Measurements from ENCODE around the gene RAB15. TPM values are rescaled to one million over a fixed set of nuclear protein-coding genes. Genes with fewer than 3 reads are reported as not detected.
A peak's percentile ranks its signal among the peaks of the same experiment; 100 is the strongest.

RAB15 gene
- total RNA-seq (2014; rRNA removed; shearing (Covaris generic)): 4.7 and 7.7 TPM in 2 replicates

DNA sequence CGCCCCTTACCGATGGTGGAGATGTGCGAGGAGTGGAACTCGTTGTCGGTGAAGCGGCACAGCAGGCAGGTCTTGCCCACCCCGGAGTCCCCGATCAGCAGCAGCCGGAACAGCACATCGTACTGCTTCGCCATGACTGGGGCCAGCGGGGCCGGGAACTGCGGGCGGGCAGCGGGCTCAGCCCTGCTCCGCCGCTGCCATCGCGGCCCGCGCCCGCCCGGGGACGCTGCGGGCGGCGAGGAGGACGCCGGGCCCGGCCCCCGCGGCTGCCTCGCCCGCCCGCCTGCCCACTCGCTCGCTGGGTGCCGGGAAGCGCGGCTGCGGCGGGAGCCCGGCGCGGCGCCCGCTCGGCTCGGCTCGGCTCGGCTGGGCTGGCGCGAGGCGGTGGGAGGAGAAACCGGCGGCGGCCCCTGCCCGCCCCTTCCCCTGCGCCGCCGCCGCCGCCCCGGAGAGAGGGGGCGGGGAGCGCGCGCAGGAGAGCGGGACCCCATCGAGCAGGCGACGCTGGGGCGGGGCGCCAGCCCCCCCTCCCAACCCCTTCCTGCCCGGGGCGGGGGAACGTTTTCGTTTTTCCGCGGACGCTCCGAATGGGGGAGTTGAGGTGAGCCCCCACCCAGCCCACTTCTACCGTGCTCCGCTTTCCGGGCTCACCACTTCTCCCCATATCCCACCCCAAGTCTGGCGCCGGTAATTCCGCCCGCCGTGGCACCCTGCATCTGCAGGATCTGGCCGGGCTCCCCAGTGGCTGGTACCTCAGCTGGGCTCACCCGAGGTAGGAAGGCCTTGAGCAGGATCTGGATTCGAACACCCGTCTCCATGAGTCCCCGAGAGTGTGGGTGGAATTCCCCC, at the start of gene RAB15:
Gene RAB15 (minus strand): TSS at position 394 of the 849 bp plus-strand sequence. CDS start 260 bp downstream, at position 134.
- H3K36me3 ChIP-seq: no peaks in the 10 kb centered on the region
- no peak within 1 kb of the TSS for H3K27ac ChIP-seq
- H3K4me1 ChIP-seq (replicated peaks): no peaks in the 10 kb centered on the region; the same call in 1 of the 2 replicates
- no peaks in the 10 kb centered on the region for H3K27me3 ChIP-seq (replicated peaks)
- H3K9me3 ChIP-seq (replicated peaks): no peaks in the 10 kb centered on the region
- H3K4me3 ChIP-seq: peak within 1 kb of the TSS; percentile 55
- no peak for DNase-seq (ENCODE audit: low read depth in 1 of 2, low spot score in 2 of 2)

GRCh38 chr14:65019944-65020566, 47.9 kb upstream of the RAB15 start:
- H3K9me3 ChIP-seq (replicated peaks): no peaks in the 10 kb centered on the region
- H3K36me3 ChIP-seq: peaks cover 9% of the 10 kb centered on the region
- H3K4me3 ChIP-seq: no peak overlapping the region
- peak; percentile 47 to 64 for DNase-seq (ENCODE audit: low read depth in 1 of 2, low spot score in 2 of 2)
- no peak overlapping the region for H3K27ac ChIP-seq
- H3K27me3 ChIP-seq (replicated peaks): no peaks in the 10 kb centered on the region
- no peaks in the 10 kb centered on the region for H3K4me1 ChIP-seq (replicated peaks)

DNA sequence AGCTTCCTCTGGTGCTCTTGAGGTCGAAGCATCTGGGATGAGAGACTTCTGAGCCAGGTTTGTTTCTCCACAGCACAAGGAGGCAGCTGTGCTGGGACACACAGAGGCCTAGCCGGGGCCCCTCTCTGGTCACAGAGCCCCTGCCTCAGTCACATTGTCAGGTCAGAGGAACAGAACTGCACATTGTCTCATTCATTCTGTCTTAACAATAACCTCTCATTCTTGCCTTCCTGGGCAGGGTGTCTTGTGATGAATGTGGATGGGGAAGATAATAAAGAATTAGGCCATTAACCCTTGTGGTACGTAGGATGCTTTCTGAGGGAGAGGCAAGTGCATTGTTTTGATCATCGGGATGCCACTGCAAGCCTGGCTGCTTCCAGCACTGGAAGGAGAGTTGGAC, 44.3 kb upstream of the RAB15 start:
- Histone ChIP-seq H3K4me1 (replicated peaks) (no peaks in the 10 kb centered on the region), H3K36me3 (peaks cover 9% of the 10 kb centered on the region), H3K4me3 (no peak overlapping the region), H3K9me3 (replicated peaks) (no peaks in the 10 kb centered on the region), H3K27ac (no peak overlapping the region), H3K27me3 (replicated peaks) (no peaks in the 10 kb centered on the region)
- no peak for DNase-seq (ENCODE audit: low read depth in 1 of 2, low spot score in 2 of 2)

GRCh38 chr14:65015391-65015790, 43.3 kb upstream of the RAB15 start:
- Histone ChIP-seq H3K4me3 (no peak overlapping the region), H3K27me3 (replicated peaks) (no peaks in the 10 kb centered on the region), H3K9me3 (replicated peaks) (no peaks in the 10 kb centered on the region), H3K27ac (no peak overlapping the region), H3K36me3 (peaks cover 9% of the 10 kb centered on the region), H3K4me1 (replicated peaks) (no peaks in the 10 kb centered on the region)
- no peak for DNase-seq (ENCODE audit: low read depth in 1 of 2, low spot score in 2 of 2)

- no peak overlapping the region for H3K27ac ChIP-seq
- H3K9me3 ChIP-seq (replicated peaks): no peaks in the 10 kb centered on the region
- no peaks in the 10 kb centered on the region for H3K27me3 ChIP-seq (replicated peaks)
- no peaks in the 10 kb centered on the region for H3K4me1 ChIP-seq (replicated peaks)
- H3K36me3 ChIP-seq: peaks cover 9% of the 10 kb centered on the region
- no peak for DNase-seq (ENCODE audit: low read depth in 1 of 2, low spot score in 2 of 2)
- no peak overlapping the region for H3K4me3 ChIP-seq
Measured at GRCh38 chr14:65012353-65012752, 40.2 kb upstream of the RAB15 start.

- peaks cover 9% of the 10 kb centered on the region for H3K36me3 ChIP-seq
- peaks cover 6% of the 10 kb centered on the region for H3K4me1 ChIP-seq (replicated peaks)
- DNase-seq (ENCODE audit: low read depth in 1 of 2, low spot score in 2 of 2): no peak
- H3K27ac ChIP-seq: no peak overlapping the region
- H3K4me3 ChIP-seq: no peak overlapping the region
- H3K9me3 ChIP-seq (replicated peaks): no peaks in the 10 kb centered on the region
- no peaks in the 10 kb centered on the region for H3K27me3 ChIP-seq (replicated peaks)
Measured at GRCh38 chr14:65011538-65011937, 39.4 kb upstream of the RAB15 start.

GRCh38 chr14:65010211-65010931, 38.2 kb upstream of the RAB15 start:
- DNase-seq (ENCODE audit: low read depth in 1 of 2, low spot score in 2 of 2): no peak
- no peaks in the 10 kb centered on the region for H3K27me3 ChIP-seq (replicated peaks)

GRCh38 chr14:65007202-65007601, 35.1 kb upstream of the RAB15 start:
- H3K36me3 ChIP-seq: no peaks in the 10 kb centered on the region
- no peak overlapping the region for H3K27ac ChIP-seq
- no peak for DNase-seq (ENCODE audit: low read depth in 1 of 2, low spot score in 2 of 2)

More at GRCh38 chr14:65010211-65010931, 38.2 kb upstream of the RAB15 start:
- no peak overlapping the region for H3K27ac ChIP-seq
- no peak overlapping the region for H3K4me3 ChIP-seq
- no peaks in the 10 kb centered on the region for H3K36me3 ChIP-seq
- H3K9me3 ChIP-seq (replicated peaks): no peaks in the 10 kb centered on the region
- peaks cover 16% of the 10 kb centered on the region for H3K4me1 ChIP-seq (replicated peaks)

GRCh38 chr14:65006261-65006721, 34.2 kb upstream of the RAB15 start:
- peak in 1 of 2 experiments; percentile 29 for DNase-seq (ENCODE audit: low read depth in 1 of 2, low spot score in 2 of 2)
- peaks cover 43% of the 10 kb centered on the region for H3K4me1 ChIP-seq (replicated peaks)
- H3K27ac ChIP-seq: peak overlapping the region; percentile 5; the same call in 1 of the 2 replicates
- H3K4me3 ChIP-seq: no peak overlapping the region
- H3K9me3 ChIP-seq (replicated peaks): no peaks in the 10 kb centered on the region
- H3K36me3 ChIP-seq: no peaks in the 10 kb centered on the region
- no peaks in the 10 kb centered on the region for H3K27me3 ChIP-seq (replicated peaks)

More at GRCh38 chr14:65007202-65007601, 35.1 kb upstream of the RAB15 start:
- H3K4me3 ChIP-seq: no peak overlapping the region
- no peaks in the 10 kb centered on the region for H3K9me3 ChIP-seq (replicated peaks)
- no peaks in the 10 kb centered on the region for H3K27me3 ChIP-seq (replicated peaks)
- peaks cover 34% of the 10 kb centered on the region for H3K4me1 ChIP-seq (replicated peaks)

DNA sequence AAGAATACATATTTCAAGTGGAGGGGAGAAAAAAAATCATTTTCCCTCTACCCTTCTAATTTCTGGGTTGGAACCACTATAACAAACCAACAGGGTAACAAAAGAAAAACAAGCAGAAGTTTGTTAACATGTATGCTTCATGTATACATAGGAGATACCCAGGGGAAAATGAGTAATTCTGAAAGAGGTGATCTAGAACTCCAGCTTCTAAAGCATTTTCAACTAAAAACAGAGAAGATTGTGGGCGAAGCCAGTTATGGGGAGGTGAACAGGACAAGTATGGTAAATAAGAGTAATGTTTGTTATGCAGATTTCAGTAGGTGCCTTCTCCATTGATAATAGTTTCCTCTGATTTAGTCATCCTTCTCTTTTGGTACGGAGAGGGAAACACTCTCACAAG, 31.3 kb upstream of the RAB15 start:
- H3K4me3 ChIP-seq: no peak overlapping the region
- H3K27ac ChIP-seq: peak overlapping the region; percentile 76
- no peaks in the 10 kb centered on the region for H3K9me3 ChIP-seq (replicated peaks)
- no peaks in the 10 kb centered on the region for H3K36me3 ChIP-seq
- no peaks in the 10 kb centered on the region for H3K27me3 ChIP-seq (replicated peaks)
- no peak for DNase-seq (ENCODE audit: low read depth in 1 of 2, low spot score in 2 of 2)
- H3K4me1 ChIP-seq (replicated peaks): peaks cover 68% of the 10 kb centered on the region

DNA sequence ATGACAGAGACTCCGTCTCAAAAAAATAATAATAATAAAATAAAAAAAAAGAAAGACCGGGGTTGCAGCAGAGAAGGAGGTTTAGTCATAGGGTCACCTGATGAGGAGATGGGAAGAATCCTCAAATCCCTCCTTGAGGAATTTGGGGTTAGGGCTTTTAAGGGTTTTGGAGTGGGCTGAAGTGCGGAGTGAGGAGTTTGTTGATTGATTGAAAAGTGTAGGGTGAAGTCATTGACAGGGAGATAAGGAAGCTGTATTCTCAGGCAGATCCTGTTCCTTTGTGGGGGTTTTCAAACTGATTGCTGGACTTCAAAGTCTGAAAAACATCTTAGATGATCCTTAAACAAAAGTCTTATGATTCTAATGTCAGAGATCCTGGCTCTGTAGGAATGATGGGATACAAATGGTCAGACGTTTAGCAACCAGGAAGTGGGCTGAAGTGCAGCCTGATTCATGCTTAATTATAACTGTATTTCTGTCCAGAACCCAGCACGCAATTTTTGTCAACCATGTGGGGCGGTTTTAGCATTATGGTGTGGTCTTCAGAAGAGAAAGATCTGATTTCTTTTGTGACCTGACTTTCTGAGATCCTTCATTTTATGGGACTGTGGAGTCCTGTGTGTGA, 30.6 kb upstream of the RAB15 start:
- Histone ChIP-seq H3K9me3 (replicated peaks) (no peaks in the 10 kb centered on the region), H3K27me3 (replicated peaks) (no peaks in the 10 kb centered on the region), H3K4me1 (replicated peaks) (peaks cover 75% of the 10 kb centered on the region), H3K27ac (peak overlapping the region; percentile 76), H3K36me3 (no peaks in the 10 kb centered on the region), H3K4me3 (no peak overlapping the region)
- peak in 1 of 2 experiments; percentile 39 for DNase-seq (ENCODE audit: low read depth in 1 of 2, low spot score in 2 of 2)

DNA sequence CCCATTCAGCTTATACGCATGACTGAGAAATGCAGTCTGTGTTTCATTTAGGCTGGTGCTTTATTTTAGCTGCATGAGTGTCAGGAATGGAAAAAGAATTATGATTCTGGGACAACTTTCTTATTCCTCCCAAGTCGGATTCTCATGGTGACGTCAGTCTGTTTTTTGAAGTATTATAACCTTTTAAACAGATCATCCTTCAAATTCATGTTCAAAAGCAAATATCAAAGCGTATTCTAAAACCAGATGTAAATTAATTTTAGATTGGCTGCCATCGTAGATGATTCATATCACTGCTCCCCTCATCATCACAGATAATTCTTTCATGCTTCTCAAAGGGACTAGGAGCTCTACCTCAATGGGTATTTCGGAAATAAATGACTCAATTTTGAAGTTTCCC, 29.6 kb upstream of the RAB15 start:
- no peaks in the 10 kb centered on the region for H3K27me3 ChIP-seq (replicated peaks)
- peaks cover 74% of the 10 kb centered on the region for H3K4me1 ChIP-seq (replicated peaks)
- H3K9me3 ChIP-seq (replicated peaks): no peaks in the 10 kb centered on the region
- H3K27ac ChIP-seq: peak overlapping the region; percentile 76
- H3K4me3 ChIP-seq: no peak overlapping the region
- no peak for DNase-seq (ENCODE audit: low read depth in 1 of 2, low spot score in 2 of 2)
- H3K36me3 ChIP-seq: no peaks in the 10 kb centered on the region

GRCh38 chr14:65000898-65001591, 28.9 kb upstream of the RAB15 start:
- DNase-seq (ENCODE audit: low read depth in 1 of 2, low spot score in 2 of 2): peak; percentile 57 to 74
- no peak overlapping the region for H3K4me3 ChIP-seq
- no peaks in the 10 kb centered on the region for H3K27me3 ChIP-seq (replicated peaks)
- no peaks in the 10 kb centered on the region for H3K36me3 ChIP-seq
- peaks cover 67% of the 10 kb centered on the region for H3K4me1 ChIP-seq (replicated peaks)
- H3K27ac ChIP-seq: peak overlapping the region; percentile 76
- H3K9me3 ChIP-seq (replicated peaks): no peaks in the 10 kb centered on the region
